Ovary (tissue), 3 donors: ENCODE results near the gene CEP152.

ENCODE experiments used
- CTCF ChIP-seq, 3 donors: fragments of 450-650 bp in 2 of 3; fragments of 200-600 bp in 1 of 3; IDR thresholded peaks; one replicate each; pipeline versions ENCODE4 v1.5.1 to v1.8.0; 2016 to 2022; ENCODE audit warnings: antibody characterized with exemption in 3 of 3, mild to moderate bottlenecking in 1 of 3
- EP300 ChIP-seq: sonication (generic); formaldehyde crosslinking; IDR thresholded peaks from one replicate; pipeline ENCODE4 v1.6.1; 2017; ENCODE audit warnings: antibody characterized with exemption
- POLR2A ChIP-seq: fragments of 450-650 bp; IDR thresholded peaks from one replicate; pipeline ENCODE4 v1.6.1; 2017; ENCODE audit warnings: antibody characterized with exemption, mild to moderate bottlenecking, moderate library complexity
- donor health status: DM: no; HTN: no; CAD: no.

- TF ChIP-seq CTCF (IDR thresholded peaks at IDR 0.05) (no peak), POLR2A (no peak), EP300 (no peak)
Measured at GRCh38 chr15:48695088-48695826, 115.6 kb downstream of the CEP152 start.
